ENCODE data around the gene WWOX. TPM values are rescaled to one million over a fixed set of nuclear protein-coding genes. Genes with fewer than 3 reads are reported as not detected.

Gene WWOX
- total RNA-seq, 2 donors from 2014 or later = 30.0 to 35.4 TPM

GRCh38 chr16:78755751-78756661, 656.6 kb downstream of the WWOX start:
- Mint-ChIP-seq H3K9me3 (no peaks in the 10 kb centered on the region), H3K27ac (no peak overlapping the region), H3K27me3 (ENCODE audit: insufficient read depth) (no peaks in the 10 kb centered on the region), H3K4me3 (no peak overlapping the region), H3K4me1 (peaks cover 2% of the 10 kb centered on the region), H3K36me3 (ENCODE audit: low read depth) (no peaks in the 10 kb centered on the region)
- H3K4me1 ChIP-seq (ENCODE audit: control insufficient read depth, insufficient read depth, low read length) = peaks cover 13% of the 10 kb centered on the region
- no peaks in the 10 kb centered on the region for H3K9me3 ChIP-seq (ENCODE audit: control insufficient read depth, low read length)
- no peak for TF ChIP-seq CTCF (conservative IDR thresholded peaks at IDR 0.05)
- H3K36me3 ChIP-seq (ENCODE audit: control insufficient read depth, insufficient read depth, low read length) = no peaks in the 10 kb centered on the region
- 93 to 94% methylated on average over 4 to 8 of the region's 8 CpGs for WGBS, 2 experiments (ENCODE audit: insufficient coverage in 1 of 2, insufficient read length in 1 of 2)
- no peak overlapping the region for H3K27ac ChIP-seq (ENCODE audit: low read depth, low read length)
- H3K27me3 ChIP-seq (ENCODE audit: control insufficient read depth, insufficient read depth, low read length, poor library complexity, severe bottlenecking) = no peaks in the 10 kb centered on the region
- H3K4me3 ChIP-seq (ENCODE audit: low read length) = no peak overlapping the region
- H3K9ac ChIP-seq (ENCODE audit: extremely low read depth, low read length, poor library complexity, severe bottlenecking) = no peak overlapping the region
- no peak for DNase-seq

- Histone ChIP-seq H3K27me3 (ENCODE audit: control insufficient read depth, insufficient read depth, low read length, poor library complexity, severe bottlenecking) (no peaks in the 10 kb centered on the region), H3K36me3 (ENCODE audit: control insufficient read depth, insufficient read depth, low read length) (no peaks in the 10 kb centered on the region), H3K9me3 (ENCODE audit: control insufficient read depth, low read length) (no peaks in the 10 kb centered on the region), H3K9ac (ENCODE audit: extremely low read depth, low read length, poor library complexity, severe bottlenecking) (no peak overlapping the region), H3K27ac (ENCODE audit: low read depth, low read length) (no peak overlapping the region), H3K4me1 (ENCODE audit: control insufficient read depth, insufficient read depth, low read length) (peaks cover 25% of the 10 kb centered on the region), H3K4me3 (ENCODE audit: low read length) (no peak overlapping the region)
- no peaks in the 10 kb centered on the region for H3K9me3 Mint-ChIP-seq
- no peak overlapping the region for H3K27ac Mint-ChIP-seq
- H3K27me3 Mint-ChIP-seq (ENCODE audit: insufficient read depth) = no peaks in the 10 kb centered on the region
- H3K4me1 Mint-ChIP-seq = peaks cover 2% of the 10 kb centered on the region
- WGBS, 2 experiments (ENCODE audit: insufficient coverage in 1 of 2, insufficient read length in 1 of 2) = 80 to 95% methylated on average over 2 of the region's 2 CpGs
- TF ChIP-seq CTCF (conservative IDR thresholded peaks at IDR 0.05) = no peak
- no peak overlapping the region for H3K4me3 Mint-ChIP-seq
- no peak for DNase-seq
- H3K36me3 Mint-ChIP-seq (ENCODE audit: low read depth) = no peaks in the 10 kb centered on the region
Observed at GRCh38 chr16:78759596-78759995, 660.1 kb downstream of the WWOX start.

- Histone ChIP-seq H3K4me1 (ENCODE audit: control insufficient read depth, insufficient read depth, low read length) (peaks cover 25% of the 10 kb centered on the region), H3K9me3 (ENCODE audit: control insufficient read depth, low read length) (no peaks in the 10 kb centered on the region), H3K9ac (ENCODE audit: extremely low read depth, low read length, poor library complexity, severe bottlenecking) (no peak overlapping the region), H3K27ac (ENCODE audit: low read depth, low read length) (no peak overlapping the region), H3K36me3 (ENCODE audit: control insufficient read depth, insufficient read depth, low read length) (no peaks in the 10 kb centered on the region), H3K4me3 (ENCODE audit: low read length) (no peak overlapping the region), H3K27me3 (ENCODE audit: control insufficient read depth, insufficient read depth, low read length, poor library complexity, severe bottlenecking) (no peaks in the 10 kb centered on the region)
- WGBS, 2 experiments (ENCODE audit: insufficient coverage in 1 of 2, insufficient read length in 1 of 2) = 91 to 93% methylated on average over 3 to 5 of the region's 5 CpGs
- Mint-ChIP-seq H3K27me3 (ENCODE audit: insufficient read depth) (no peaks in the 10 kb centered on the region), H3K27ac (no peak overlapping the region), H3K36me3 (ENCODE audit: low read depth) (no peaks in the 10 kb centered on the region), H3K9me3 (no peaks in the 10 kb centered on the region), H3K4me3 (no peak overlapping the region), H3K4me1 (peaks cover 2% of the 10 kb centered on the region)
- TF ChIP-seq CTCF (conservative IDR thresholded peaks at IDR 0.05) = no peak
- DNase-seq = no peak
Observed at GRCh38 chr16:78760611-78761010, 661.2 kb downstream of the WWOX start.

All from endodermal cell (in vitro differentiated cells).